Measurements from ENCODE around the gene IFITM10.

- TF ChIP-seq POLR2A (IDR thresholded peaks at IDR 0.05) (no peak), CTCF (IDR thresholded peaks at IDR 0.05) (no peak)
Observed at GRCh38 chr11:1763336-1763795, 13.0 kb upstream of the IFITM10 start.
